Activated CD4-positive, alpha-beta T cell treated with anti-CD3 and anti-CD28 coated beads, Interleukin-2, amount 10 ng/mL, durations not matched to agents 24 days and 14 days (primary cell): ENCODE data around the gene SLC30A10. TPM values are rescaled to one million over a fixed set of nuclear protein-coding genes. Genes with fewer than 3 reads are reported as not detected.
"Not testable (repeated sequence)": the region's sequence is repeated elsewhere in the genome, so short reads cannot be mapped to it uniquely, and the experiment has no call there.

ENCODE experiments used
- DNase-seq: peaks from one replicate; pipeline ENCODE4 v3.0.0; 2022
- H3K27ac Mint-ChIP-seq: one replicate; pipeline ENCODE4 v1.8.0; 2022; ENCODE audit warnings: mild to moderate bottlenecking, mixed read lengths
- H3K27me3 Mint-ChIP-seq: one replicate; pipeline ENCODE4 v1.8.0; 2022; ENCODE audit warnings: mixed read lengths
- H3K36me3 Mint-ChIP-seq: one replicate; pipeline ENCODE4 v1.8.0; 2022; ENCODE audit warnings: low read depth, mild to moderate bottlenecking, mixed read lengths
- H3K4me1 Mint-ChIP-seq: one replicate; pipeline ENCODE4 v1.8.0; 2021; ENCODE audit warnings: mixed read lengths
- H3K4me3 Mint-ChIP-seq: one replicate; pipeline ENCODE4 v1.8.0; 2022; ENCODE audit warnings: mild to moderate bottlenecking, moderate library complexity, mixed read lengths
- H3K9me3 Mint-ChIP-seq: one replicate; pipeline ENCODE4 v1.8.0; 2021; ENCODE audit warnings: mixed read lengths
- intact Hi-C: fragments of 100-400 bp; cut with micrococcal nuclease; formaldehyde crosslinking; loops from one replicate; pipeline ENCODE4 v1.15.1; 2023
- total RNA-seq: library from RNA; stranded (reverse); gene quantifications from 2 replicates; pipeline ENCODE4 v1.2.3, GENCODE V29; 2022

Gene SLC30A10
- total RNA-seq, 1 donor from 2014 or later, result not detected

DNA sequence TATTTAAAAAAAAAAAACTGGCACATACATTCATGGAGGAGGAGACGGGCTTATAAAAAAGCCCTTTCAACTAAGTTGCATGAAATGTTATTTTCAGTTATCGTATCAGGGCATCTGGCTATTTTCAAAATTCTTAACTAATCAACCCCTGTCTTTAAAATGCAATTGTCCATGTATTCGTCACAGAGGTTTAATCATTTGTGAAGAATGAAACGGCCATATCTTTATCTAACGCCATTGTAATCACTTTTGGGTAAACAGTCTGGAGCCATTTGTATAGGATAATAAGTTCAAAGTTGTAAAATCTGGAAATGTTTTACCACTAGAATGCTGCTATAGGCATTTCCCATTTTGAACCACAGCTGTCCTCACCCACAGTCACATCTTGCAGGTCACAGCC, 30.4 kb downstream of the SLC30A10 start:
- Mint-ChIP-seq H3K4me3 (no peak overlapping the region), H3K27me3 (no peaks in the 10 kb centered on the region), H3K4me1 (no peaks in the 10 kb centered on the region), H3K36me3 (no peaks in the 10 kb centered on the region), H3K9me3 (no peaks in the 10 kb centered on the region), H3K27ac (no peak overlapping the region)
- DNase-seq, result no peak
- intact Hi-C loops, result no loop called here

DNA sequence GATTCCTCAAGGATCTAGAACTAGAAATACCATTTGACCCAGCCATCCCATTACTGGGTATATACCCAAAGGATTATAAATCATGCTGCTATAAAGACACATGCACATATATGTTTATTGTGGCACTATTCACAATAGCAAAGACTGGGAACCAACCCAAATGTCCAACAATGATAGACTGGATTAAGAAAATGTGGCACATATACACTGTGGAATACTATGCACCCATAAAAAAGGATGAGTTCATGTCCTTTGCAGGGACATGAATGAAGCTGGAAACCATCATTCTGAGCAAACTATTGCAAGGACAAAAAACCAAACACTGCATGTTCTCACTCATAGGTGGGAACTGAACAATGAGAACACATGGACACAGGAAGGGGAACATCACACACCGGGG, 36.1 kb downstream of the SLC30A10 start:
- H3K4me1 Mint-ChIP-seq, H3K4me3 Mint-ChIP-seq, H3K9me3 Mint-ChIP-seq, DNase-seq, intact Hi-C loops, H3K36me3 Mint-ChIP-seq, H3K27ac Mint-ChIP-seq, H3K27me3 Mint-ChIP-seq: not testable (repeated sequence)

DNA sequence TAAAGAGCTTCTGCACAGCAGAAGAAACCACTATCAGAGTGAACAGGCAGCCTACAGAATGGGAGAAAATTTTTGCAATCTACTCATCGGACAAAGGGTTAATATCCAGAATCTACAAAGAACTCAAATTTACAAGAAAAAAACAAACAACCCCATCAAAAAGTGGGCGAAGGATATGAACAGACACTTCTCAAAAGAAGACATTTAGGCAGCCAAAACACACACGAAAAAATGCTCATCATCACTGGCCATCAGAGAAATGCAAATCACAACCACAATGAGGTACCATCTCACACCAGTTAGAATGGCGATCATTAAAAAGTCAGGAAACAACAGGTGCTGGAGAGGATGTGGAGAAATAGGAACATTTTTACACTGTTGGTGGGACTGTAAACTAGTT, 36.5 kb downstream of the SLC30A10 start:
- intact Hi-C loops, H3K27ac Mint-ChIP-seq, H3K9me3 Mint-ChIP-seq, DNase-seq, H3K36me3 Mint-ChIP-seq, H3K4me3 Mint-ChIP-seq, H3K27me3 Mint-ChIP-seq, H3K4me1 Mint-ChIP-seq: not testable (repeated sequence)

DNA sequence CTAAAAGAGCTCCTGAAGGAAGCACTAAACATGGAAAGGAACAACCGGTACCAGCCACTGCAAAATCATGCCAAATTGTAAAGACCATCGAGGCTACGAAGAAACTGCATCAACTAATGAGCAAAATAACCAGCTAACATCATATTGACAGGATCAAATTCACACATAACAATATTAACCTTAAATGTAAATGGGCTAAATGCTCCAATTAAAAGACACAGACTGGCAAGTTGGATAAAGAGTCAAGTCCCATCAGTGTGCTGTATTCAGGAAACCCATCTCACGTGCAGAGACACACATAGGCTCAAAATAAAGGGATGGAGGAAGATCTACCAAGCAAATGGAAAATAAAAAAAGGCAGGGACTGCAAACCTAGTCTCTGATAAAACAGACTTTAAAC, 39.7 kb downstream of the SLC30A10 start:
- DNase-seq, H3K4me3 Mint-ChIP-seq, H3K9me3 Mint-ChIP-seq, H3K36me3 Mint-ChIP-seq, H3K27ac Mint-ChIP-seq, intact Hi-C loops, H3K27me3 Mint-ChIP-seq, H3K4me1 Mint-ChIP-seq: not testable (repeated sequence)

DNA sequence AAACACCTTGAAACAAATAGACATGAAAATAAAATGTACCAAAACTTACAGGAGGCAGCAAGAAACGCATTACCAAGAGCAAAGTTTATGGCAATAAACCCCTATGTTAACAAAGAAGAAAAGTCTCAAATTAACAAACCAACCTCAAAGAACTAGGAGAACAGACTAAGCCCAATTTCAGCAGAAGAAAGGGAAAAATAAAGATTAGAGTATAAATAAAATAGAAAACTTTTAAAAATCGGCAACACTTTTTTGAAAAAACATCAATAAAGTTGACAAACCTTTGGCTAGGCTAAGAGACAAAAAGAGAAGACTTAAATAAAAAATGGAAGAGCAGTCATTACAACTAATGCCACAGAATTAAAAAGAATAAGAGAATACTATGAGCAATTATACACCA, 42.7 kb downstream of the SLC30A10 start:
- no peak for DNase-seq
- Mint-ChIP-seq H3K9me3 (peaks cover 6% of the 10 kb centered on the region), H3K36me3 (no peaks in the 10 kb centered on the region), H3K27ac (no peak overlapping the region), H3K27me3 (no peaks in the 10 kb centered on the region), H3K4me1 (no peaks in the 10 kb centered on the region), H3K4me3 (no peak overlapping the region)
- intact Hi-C loops, result no loop called here

DNA sequence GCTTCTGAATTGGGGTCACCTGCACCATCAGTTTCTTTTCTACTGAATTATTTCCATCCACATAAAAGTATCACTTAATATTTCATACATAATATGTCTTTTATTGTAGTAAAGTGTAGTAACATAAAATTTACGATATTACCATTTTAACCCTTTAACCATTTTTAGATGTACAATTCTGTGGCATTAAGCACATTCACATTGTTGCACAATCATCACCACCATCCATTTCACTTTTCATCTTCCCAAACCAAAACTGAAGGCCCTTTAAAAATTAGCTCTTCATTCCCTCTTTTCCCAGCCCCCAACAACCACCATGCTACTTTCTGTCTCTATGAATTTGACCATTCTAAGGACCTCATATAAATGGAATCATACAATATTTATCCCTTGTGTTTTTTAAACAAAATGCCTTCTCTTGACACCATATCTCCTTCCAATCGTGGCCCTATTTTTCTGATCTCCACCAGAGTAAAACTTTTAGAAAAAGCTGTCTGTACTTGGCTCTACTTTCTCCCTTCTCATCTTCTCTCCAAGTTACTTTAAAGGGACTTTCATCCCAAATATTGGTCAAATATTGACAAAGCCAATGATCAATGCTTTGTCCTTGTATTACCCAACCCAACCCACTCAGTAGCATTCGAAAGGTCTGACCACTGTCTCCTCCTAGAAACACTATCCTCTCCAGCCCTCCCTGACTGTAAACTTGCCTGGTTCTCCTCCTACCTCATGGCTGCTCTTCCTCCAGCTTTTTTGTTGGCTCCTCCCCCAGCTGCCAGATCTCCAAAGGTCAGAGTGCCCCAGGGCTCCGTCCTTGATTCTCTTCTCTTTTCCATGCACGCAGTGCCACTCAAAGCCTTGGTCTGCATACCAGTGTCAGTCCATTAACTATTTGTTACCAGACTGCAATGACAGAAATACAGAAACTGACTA, 44.7 kb downstream of the SLC30A10 start:
- Mint-ChIP-seq H3K27me3 (no peaks in the 10 kb centered on the region), H3K36me3 (no peaks in the 10 kb centered on the region), H3K4me1 (no peaks in the 10 kb centered on the region), H3K9me3 (no peaks in the 10 kb centered on the region), H3K27ac (no peak overlapping the region), H3K4me3 (no peak overlapping the region)
- no peak for DNase-seq
- intact Hi-C loops, result no loop called here

DNA sequence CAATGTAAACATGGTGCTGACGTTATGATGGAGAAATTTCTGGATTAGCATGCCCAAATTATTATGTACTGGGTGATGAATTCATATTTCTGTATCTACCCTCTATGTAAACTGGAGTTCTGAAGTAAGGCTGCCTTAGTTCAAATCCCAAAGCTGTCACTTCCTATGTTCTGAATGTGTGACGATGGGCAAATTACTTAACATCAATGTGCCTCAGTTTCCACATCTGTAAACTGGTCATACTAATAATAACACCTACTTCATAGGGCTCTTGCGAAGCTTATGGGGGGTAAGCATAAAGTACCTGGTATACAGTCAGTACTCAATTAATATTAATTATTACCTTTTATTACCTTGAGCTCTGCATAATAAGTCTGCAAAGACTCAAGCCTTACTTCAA, 45.6 kb downstream of the SLC30A10 start:
- no peaks in the 10 kb centered on the region for H3K9me3 Mint-ChIP-seq
- intact Hi-C loops, result no loop called here
- no peak overlapping the region for H3K4me3 Mint-ChIP-seq
- H3K36me3 Mint-ChIP-seq, result no peaks in the 10 kb centered on the region
- no peak for DNase-seq
- no peaks in the 10 kb centered on the region for H3K27me3 Mint-ChIP-seq
- no peaks in the 10 kb centered on the region for H3K4me1 Mint-ChIP-seq
- H3K27ac Mint-ChIP-seq, result no peak overlapping the region

DNA sequence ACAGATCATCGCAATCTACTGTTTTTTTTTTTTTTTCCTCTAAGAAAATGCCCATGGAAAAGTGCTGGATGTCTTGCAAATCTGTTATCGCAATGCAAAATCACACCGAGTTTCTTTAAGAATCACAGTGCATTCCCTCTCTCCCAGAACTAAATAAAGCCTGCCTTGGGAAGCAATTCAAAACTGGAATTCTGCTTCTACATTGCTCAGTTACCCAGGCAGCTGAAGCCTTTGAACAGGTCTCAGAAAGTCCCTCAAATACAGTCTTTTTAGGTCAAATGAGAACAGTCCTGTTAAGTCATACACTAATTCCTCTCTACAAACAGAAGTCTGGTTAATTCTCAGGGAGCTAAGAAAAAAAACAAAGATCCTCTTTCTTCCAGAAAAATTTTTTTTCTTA, 46.3 kb downstream of the SLC30A10 start:
- no peaks in the 10 kb centered on the region for H3K27me3 Mint-ChIP-seq
- no peak overlapping the region for H3K27ac Mint-ChIP-seq
- intact Hi-C loops, result no loop called here
- no peaks in the 10 kb centered on the region for H3K36me3 Mint-ChIP-seq
- DNase-seq, result no peak
- no peak overlapping the region for H3K4me3 Mint-ChIP-seq
- no peaks in the 10 kb centered on the region for H3K4me1 Mint-ChIP-seq
- H3K9me3 Mint-ChIP-seq, result no peaks in the 10 kb centered on the region

DNA sequence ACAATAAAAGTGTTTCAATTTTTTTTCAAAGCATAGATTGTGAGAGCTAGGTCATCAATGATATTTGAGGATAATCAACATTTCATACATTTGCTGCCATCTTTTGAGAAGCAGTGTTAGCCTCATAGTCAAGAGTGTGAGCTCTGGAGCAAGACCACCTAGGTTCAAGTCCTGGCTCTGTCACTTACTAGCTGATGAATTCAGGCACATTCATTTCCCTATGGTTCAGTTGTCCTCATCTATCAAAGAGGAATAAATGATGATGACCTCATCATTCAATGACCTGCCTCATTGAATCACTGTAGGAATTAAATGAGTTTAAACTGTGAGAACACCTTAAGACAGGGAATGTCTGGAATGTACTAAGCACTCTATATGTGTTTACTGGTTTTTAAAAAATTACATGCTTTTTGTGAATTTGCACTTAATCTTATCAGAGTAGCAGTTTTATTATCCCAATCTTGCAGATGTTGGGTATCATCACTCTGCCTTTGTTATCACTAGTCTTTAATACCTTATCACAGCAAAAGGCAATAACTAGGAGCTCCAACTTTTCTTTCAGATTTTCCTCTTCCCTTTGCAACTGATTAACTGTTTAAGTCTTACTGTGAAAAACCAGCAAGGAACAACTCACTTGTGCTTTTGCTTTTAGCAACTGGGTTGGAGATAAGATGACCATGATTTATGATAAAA, 47.4 kb downstream of the SLC30A10 start:
- Mint-ChIP-seq H3K9me3 (no peaks in the 10 kb centered on the region), H3K4me3 (no peak overlapping the region), H3K27me3 (no peaks in the 10 kb centered on the region), H3K36me3 (no peaks in the 10 kb centered on the region), H3K4me1 (no peaks in the 10 kb centered on the region), H3K27ac (no peak overlapping the region)
- intact Hi-C loops, result no loop called here
- DNase-seq, result no peak

DNA sequence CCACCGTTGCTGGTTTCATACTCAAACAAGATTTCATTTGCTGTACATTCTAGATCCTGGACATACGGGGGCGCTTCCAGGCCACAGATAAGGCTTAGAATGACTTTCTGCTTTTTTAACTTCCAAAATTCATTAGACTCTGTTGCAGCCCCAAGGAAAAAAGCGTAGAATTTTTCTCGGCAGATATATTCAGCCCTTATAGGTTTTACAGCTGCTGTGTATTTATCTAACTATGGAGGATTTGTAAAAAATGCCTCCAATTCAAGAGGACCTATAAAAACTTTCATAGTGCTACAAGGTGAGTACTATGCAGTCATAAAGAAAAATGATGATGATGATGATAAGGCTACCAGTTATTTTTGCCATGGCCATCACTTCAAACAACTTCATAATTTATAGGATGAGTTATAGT, 51.6 kb downstream of the SLC30A10 start:
- Mint-ChIP-seq H3K4me3 (no peak overlapping the region), H3K27ac (no peak overlapping the region), H3K9me3 (no peaks in the 10 kb centered on the region), H3K4me1 (no peaks in the 10 kb centered on the region), H3K36me3 (no peaks in the 10 kb centered on the region), H3K27me3 (no peaks in the 10 kb centered on the region)
- no peak for DNase-seq
- intact Hi-C loops, result no loop called here

DNA sequence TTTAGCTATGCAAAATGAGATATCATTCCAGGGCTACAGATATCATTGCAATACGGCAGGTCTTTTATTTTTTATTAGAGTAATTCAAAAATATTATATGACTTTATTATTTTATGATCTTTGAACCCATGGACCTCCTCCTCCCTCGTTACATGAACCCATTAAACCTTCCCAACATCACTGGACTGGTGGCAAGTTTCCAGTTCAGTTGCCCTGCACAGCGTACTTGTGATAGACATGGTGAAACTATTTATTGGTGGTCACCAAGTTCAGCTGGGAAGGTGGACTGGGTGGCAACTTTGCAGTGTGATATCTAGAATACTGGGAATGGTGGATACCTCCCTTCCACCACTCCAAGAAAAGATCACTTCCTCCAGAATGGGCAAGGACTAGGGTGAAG, 52.5 kb downstream of the SLC30A10 start:
- no peaks in the 10 kb centered on the region for H3K36me3 Mint-ChIP-seq
- DNase-seq, result no peak
- no peak overlapping the region for H3K27ac Mint-ChIP-seq
- intact Hi-C loops, result no loop called here
- H3K4me1 Mint-ChIP-seq, result no peaks in the 10 kb centered on the region
- no peak overlapping the region for H3K4me3 Mint-ChIP-seq
- H3K9me3 Mint-ChIP-seq, result no peaks in the 10 kb centered on the region
- H3K27me3 Mint-ChIP-seq, result no peaks in the 10 kb centered on the region

DNA sequence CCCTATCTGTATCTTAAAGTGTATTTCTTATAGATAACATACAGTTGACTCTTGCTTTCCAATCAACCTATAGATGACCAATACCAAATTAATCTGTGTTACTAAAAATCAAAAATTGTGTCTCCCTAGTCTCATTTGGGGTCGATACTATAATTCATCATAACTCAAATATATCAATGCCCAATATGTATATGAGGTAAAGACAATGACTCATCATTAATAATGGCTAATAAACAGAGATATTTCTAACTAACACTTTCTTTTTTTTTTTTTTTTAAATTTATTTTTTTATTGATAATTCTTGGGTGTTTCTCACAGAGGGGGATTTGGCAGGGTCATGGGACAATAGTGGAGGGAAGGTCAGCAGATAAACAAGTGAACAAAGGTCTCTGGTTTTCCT, 55.8 kb downstream of the SLC30A10 start:
- H3K27me3 Mint-ChIP-seq, DNase-seq, H3K27ac Mint-ChIP-seq, intact Hi-C loops, H3K4me3 Mint-ChIP-seq, H3K4me1 Mint-ChIP-seq, H3K9me3 Mint-ChIP-seq, H3K36me3 Mint-ChIP-seq: not testable (repeated sequence)

DNA sequence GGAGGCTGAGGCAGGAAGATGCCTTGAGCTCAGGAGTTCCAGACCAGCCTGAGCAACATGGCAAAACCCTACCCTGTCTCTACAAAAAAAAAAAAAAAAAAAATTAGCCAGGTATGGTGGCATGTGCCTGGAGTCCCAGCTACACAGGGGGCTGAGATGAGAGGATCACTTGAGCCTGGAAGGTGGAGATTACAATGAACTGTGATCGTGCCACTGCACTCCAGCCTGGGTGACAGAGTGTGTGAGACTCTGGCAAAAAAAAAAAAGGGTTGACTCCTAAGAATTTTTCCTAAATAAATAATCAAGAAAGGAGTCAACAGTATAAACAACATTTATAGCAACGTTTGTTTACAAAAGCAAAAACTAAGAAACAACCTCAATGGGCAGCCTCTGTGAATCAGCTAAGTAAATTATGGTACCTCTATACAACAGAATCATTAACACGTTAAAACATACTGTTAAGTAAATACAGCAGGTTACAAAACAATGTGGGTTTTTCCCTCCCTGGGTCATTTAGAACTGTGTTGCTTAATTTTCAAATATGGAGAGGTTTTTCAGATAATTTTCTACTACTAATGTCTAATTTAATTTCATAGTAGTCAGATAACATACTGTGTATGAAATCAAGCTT, 56.8 kb downstream of the SLC30A10 start:
- intact Hi-C loops, result no loop called here
- DNase-seq, result no peak
- no peaks in the 10 kb centered on the region for H3K27me3 Mint-ChIP-seq
- H3K4me1 Mint-ChIP-seq, result no peaks in the 10 kb centered on the region
- no peak overlapping the region for H3K27ac Mint-ChIP-seq
- no peak overlapping the region for H3K4me3 Mint-ChIP-seq
- H3K36me3 Mint-ChIP-seq, result no peaks in the 10 kb centered on the region
- no peaks in the 10 kb centered on the region for H3K9me3 Mint-ChIP-seq

DNA sequence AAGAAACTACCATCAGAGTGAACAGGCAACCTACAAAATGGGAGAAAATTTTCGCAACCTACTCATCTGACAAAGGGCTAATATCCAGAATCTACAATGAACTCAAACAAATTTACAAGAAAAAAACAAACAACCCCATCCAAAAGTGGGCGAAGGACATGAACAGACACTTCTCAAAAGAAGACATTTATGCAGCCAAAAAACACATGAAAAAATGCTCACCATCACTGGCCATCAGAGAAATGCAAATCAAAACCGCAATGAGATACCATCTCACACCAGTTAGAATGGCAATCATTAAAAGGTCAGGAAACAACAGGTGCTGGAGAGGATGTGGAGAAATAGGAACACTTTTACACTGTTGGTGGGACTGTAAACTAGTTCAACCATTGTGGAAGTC, 59.7 kb downstream of the SLC30A10 start:
- intact Hi-C loops, DNase-seq, H3K27ac Mint-ChIP-seq, H3K4me3 Mint-ChIP-seq, H3K9me3 Mint-ChIP-seq, H3K36me3 Mint-ChIP-seq, H3K27me3 Mint-ChIP-seq, H3K4me1 Mint-ChIP-seq: not testable (repeated sequence)
